Renal cortical epithelial cell (primary cell): ENCODE data around the gene TBC1D8. TPM values are rescaled to one million over a fixed set of nuclear protein-coding genes. Genes with fewer than 3 reads are reported as not detected.

Experiments used
- DNase-seq: peaks from one replicate; pipeline ENCODE4 v3.0.0-alpha.2; 2011; ENCODE audit warnings: low read depth
- total RNA-seq: library from RNA; depleted of rRNA; stranded (reverse); fragments of >200 nt; gene quantifications from 2 replicates; pipeline ENCODE4 v1.2.3, GENCODE V29; 2014

Gene TBC1D8
- total RNA-seq, 1 donor from 2014 or later, result 22.8 TPM

- no peak for DNase-seq
These were observed 15.5 kb downstream of the TBC1D8 start for GRCh38 chr2:101135412-101136296.

DNA sequence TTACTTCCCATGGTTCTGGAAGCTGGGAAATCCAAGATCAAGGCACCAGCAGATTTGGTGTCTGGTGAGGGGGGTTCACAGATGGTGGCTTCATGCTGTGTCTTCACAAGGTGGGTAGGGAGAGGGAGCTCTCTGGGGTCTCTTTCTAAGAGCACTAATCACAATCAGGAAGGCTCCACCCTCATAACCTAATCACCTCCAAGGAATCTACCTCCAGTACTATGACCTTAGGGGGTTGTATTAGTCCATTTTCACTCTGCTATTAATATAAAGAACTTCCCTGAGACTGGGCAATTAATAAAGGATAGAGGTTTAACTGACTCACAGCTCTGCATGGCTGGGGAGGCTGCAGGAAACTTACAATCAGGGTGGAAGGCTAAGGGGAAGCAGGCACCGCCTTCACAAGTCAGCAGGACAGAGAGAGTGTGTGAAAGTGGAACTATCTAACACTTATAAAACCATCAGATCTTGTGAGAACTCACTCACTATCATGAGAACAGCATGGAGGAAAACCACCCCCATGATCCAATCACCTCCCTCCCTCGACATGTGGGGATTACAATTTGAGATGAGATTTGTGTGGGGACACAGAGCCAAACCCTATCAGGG is 17.6 kb downstream of the TBC1D8 start:
- no peak for DNase-seq

- DNase-seq, result no peak
These were observed 19.0 kb downstream of the TBC1D8 start for GRCh38 chr2:101132202-101132601.

DNA sequence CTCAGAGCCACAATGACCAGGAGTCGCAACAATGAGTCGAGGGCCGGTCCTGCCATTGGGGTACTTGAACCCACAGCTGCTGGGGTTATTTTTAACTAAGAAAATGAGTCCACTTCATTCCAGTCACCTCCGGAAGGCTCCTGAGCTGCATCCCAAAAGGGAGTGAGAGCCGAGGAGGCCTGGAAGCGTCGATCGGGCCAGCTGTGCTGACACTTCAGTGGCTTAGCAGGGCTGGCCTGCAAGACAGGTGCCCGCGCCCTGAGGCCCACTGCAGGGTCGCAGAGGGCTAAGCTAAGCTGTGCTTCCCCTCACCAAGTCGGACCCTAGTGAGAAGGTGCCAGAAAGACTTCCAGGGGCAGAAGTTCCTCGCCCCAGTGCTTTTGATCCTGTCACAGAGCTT is 21.1 kb downstream of the TBC1D8 start:
- DNase-seq, result no peak

GRCh38 chr2:101127319-101128056 is 23.7 kb downstream of the TBC1D8 start:
- DNase-seq, result no peak

DNA sequence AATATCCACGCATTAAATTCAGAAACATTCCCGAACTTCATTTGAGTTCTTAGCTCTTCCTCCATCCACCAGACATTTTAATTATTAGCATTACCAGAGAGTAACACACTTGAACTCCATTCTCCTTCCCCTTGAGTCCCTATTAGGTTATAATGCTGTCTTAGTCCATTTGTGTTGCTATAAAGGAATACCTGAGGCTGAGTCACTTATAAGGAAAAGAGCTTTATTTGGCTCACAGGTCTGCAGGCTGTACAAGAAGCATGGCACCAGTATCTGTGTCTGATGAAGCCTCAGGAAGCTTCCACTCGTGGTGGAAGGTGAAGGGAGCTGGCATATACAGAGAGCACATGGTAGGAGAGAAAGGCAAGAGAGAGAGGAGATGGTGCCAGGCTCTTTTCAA is 25.4 kb downstream of the TBC1D8 start:
- DNase-seq, result peak; percentile 61

DNA sequence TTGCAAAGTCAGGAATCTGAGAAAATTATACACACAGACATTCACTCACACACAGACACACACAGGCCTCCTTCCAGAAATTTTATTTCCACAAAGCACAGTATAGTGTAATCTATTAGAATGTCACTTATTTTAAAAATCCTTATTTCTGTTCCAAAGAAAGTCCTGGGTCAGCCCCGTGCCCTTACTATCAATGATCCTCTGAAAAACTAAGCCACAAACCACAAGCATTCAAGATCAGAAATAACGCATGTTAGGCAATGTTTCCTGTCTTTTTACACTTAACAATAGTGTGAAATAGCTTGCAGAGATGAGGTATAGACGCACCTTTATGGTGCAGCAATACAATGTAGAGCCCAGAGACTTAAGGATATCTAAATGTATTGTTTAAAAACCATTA is 25.8 kb downstream of the TBC1D8 start:
- DNase-seq, result peak; percentile 86

DNA sequence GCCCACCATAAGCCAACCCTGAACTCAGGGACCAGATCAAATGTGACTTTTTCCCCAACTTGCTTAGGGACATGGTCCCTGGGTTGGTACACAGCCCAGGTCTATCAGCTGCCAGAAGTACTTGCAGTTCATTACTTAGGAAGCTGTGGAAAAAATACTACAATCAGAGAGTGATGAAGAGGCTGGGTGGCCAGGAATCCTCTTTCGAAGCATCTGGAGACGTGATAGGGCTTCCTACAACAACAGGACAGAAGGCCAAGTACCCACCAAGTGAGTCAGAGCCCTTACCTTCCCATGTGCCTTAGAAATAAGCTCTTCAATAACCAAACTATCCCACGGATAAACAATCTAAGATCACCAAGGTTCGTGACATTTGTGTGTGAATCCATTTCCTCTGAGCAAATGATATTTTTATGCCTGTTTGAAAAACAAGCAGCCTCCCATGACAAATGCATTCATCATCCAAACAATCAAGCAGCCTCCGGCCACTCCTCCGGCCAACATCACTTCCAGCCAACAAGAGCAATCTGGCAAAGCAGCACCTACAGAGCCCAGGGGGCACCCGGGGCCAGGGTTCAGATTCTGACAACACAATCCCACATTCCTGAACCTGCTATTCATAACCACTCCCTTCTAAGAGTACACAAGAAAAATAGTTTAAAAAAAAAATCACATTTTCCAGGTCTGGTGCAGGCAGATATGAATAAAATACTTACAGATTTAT is 26.4 kb downstream of the TBC1D8 start:
- peak; percentile 99 for DNase-seq

- no peak for DNase-seq
These were observed 27.2 kb downstream of the TBC1D8 start for GRCh38 chr2:101123795-101124471.

DNA sequence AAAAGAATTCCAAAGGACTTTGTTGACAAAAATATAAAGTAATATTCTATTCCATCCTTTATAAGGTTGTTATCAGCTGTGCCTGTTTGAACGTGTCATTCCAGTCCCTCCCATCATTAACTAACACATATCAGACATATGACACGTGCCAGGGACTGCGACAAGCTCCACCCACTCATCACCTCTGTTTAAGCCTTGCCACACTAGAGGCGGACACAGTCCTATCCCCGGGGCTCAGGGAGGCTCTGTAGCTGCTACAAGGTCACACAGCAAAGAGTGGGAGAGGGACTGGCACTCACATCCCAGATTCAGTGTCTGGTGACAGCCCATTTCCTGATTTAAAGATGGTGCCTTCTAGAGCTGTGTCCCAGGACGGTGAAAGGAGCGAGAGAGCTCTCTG is 30.0 kb downstream of the TBC1D8 start:
- no peak for DNase-seq

- peak; percentile 99 for DNase-seq
These were observed 30.8 kb downstream of the TBC1D8 start for GRCh38 chr2:101120124-101120996.

GRCh38 chr2:101119431-101119830 is 31.8 kb downstream of the TBC1D8 start:
- no peak for DNase-seq

GRCh38 chr2:101116841-101117552 is 34.2 kb downstream of the TBC1D8 start:
- no peak for DNase-seq

GRCh38 chr2:101116348-101116747 is 34.8 kb downstream of the TBC1D8 start:
- DNase-seq, result no peak

DNA sequence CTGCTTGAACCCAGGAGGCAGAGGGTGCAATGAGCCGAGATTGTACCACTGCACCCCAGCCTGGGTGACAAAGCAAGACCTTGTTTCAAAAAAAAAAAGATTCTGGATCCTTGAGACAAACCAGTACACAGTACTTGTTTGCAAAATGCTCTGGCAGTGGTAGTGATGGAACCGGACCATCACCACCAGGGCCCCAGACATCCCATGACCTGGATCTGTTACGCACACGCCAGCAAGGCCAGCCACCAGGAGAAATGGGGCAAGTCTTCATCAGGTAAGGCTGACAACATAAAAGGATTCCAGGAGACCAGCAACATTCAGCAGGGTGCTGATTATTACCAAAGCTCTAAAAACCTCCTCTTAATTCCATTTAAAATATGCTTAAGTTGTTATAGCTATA is 35.5 kb downstream of the TBC1D8 start:
- DNase-seq, result no peak

DNA sequence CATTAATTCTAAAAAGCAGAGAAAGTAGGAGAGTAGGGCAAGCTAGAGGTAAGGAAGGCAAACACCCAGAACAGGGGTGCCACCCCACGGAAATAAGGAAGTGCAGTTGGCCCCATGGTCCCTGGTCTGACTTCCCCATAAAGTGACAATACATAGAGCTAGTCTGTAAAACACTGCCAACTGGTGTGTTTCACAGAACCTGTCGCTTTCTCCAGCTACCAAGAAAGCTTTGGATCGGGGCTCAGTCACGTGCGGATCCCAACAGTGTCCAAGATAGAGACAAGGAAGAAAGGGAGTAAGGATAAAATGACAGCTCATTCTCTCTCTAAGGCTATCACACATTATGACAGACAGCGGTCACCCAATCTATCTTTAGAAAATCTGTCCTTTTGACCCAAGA is 36.4 kb downstream of the TBC1D8 start:
- DNase-seq, result no peak

GRCh38 chr2:101114268-101114783 is 36.9 kb downstream of the TBC1D8 start:
- DNase-seq, result no peak

GRCh38 chr2:101113441-101114267 is 37.5 kb downstream of the TBC1D8 start:
- DNase-seq, result peak; percentile 82

- DNase-seq, result no peak
These were observed 38.4 kb downstream of the TBC1D8 start for GRCh38 chr2:101112772-101113157.
